GM13977 (cell line): ENCODE measurements around the gene SLC26A3.

Experiments used
- DNase-seq: peaks from one replicate; pipeline ENCODE4 v3.0.0; 2012; ENCODE audit warnings: low spot score
- CTCF ChIP-seq: IDR thresholded peaks from 2 replicates; pipeline ENCODE4 v1.5.1; 2012; ENCODE audit warnings: mild to moderate bottlenecking, control low read depth; ENCODE audit not compliant: insufficient read depth; ENCODE audit errors: extremely low read depth, missing control alignments
- in situ Hi-C: fragments of 300-500 bp; cut with MboI; formaldehyde crosslinking; loops from one replicate; pipeline ENCODE4 v1.12.0; 2022; ENCODE audit warnings: low sequenced_read_pairs, low pct_unique_long_range_greater_than_20kb, mixed read lengths, inconsistent platforms; ENCODE audit not compliant: unreplicated experiment

The SLC26A3 gene

DNA sequence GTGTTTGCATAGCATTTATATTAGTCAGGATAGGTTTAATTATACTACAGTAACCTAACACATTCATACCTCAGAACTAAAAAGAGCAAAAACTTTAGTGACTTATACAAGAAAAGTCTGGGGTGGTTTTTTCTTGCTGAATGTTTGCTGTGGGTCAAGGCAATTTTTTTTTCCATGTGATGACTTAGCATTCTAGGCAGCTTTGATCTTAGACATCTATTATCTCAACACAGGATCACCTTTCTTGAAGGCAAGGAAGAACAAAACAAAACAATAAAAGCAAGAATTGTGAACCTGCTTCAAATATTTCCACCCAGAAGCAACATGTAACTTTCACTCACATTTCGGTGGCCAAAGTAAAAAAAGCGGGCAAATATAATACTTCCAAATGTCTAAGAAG is 79.8 kb downstream of the SLC26A3 start:
- in situ Hi-C loops: loop anchor here (10.0 kb wide), 1 partner anchor 258 kb away; no protein-coding TSS in a partner anchor
- TF ChIP-seq CTCF: no peak
- DNase-seq: no peak

GRCh38 chr7:107721286-107721685 is 81.7 kb downstream of the SLC26A3 start:
- in situ Hi-C loops: loop anchor here (10.0 kb wide), 1 partner anchor 256 kb away; no protein-coding TSS in a partner anchor
- no peak for DNase-seq
- no peak for TF ChIP-seq CTCF

- no peak for TF ChIP-seq CTCF
- in situ Hi-C loops: no loop called here
- DNase-seq: no peak
Observed at GRCh38 chr7:107718456-107719193, 84.4 kb downstream of the SLC26A3 start.

DNA sequence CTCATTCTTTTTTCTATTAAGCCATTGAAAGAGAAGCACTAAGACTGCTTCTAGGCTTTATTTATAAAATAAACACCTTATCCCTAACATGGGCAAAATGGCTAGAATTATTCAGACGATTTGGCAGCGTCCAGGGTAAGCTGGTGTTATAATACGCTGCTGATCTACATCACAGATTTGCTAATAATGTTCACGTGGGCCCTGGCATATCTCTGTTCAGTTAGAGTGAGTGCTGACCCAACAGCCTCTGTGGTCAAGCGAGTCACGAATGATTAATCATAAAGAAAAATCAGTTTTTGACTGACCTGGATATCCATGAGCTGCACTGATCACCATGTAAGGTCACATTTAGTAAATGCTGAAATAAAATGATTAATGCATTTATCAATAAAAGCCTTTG is 87.5 kb downstream of the SLC26A3 start:
- DNase-seq: no peak
- no peak for TF ChIP-seq CTCF
- in situ Hi-C loops: no loop called here
